H54 (cell line): ENCODE measurements around the gene GALNT14.
"Not testable (repeated sequence)": the region's sequence is repeated elsewhere in the genome, so short reads cannot be mapped to it uniquely, and the experiment has no call there.

Experiments
- DNase-seq: peaks from one replicate; pipeline ENCODE4 v3.0.0; 2011; ENCODE audit warnings: low spot score, mixed read lengths; ENCODE audit not compliant: insufficient read length
- FAIRE-seq: peaks from 3 replicates; lab custom pipeline; 2011; peaks lifted over from hg19 to GRCh38; lab: Jason Lieb, UNC
- POLR2A ChIP-seq: IDR thresholded peaks from 2 replicates; pipeline ENCODE4 v1.6.1; 2011; ENCODE audit warnings: low read depth, mild to moderate bottlenecking, low read length

GALNT14 gene

GRCh38 chr2:30927465-30928075 is 210.7 kb downstream of the GALNT14 start:
- FAIRE-seq (no peak), DNase-seq (no peak)
- TF ChIP-seq POLR2A: no peak

- no peak for DNase-seq
- no peak for TF ChIP-seq POLR2A
- FAIRE-seq: no peak
These were observed 211.6 kb downstream of the GALNT14 start for GRCh38 chr2:30926606-30927005.

- FAIRE-seq (no peak), DNase-seq (no peak)
- no peak for TF ChIP-seq POLR2A
These were observed 214.6 kb downstream of the GALNT14 start for GRCh38 chr2:30923623-30924022.

GRCh38 chr2:30920511-30920910 is 217.7 kb downstream of the GALNT14 start:
- DNase-seq (no peak), FAIRE-seq (no peak)
- no peak for TF ChIP-seq POLR2A

- FAIRE-seq (no peak), DNase-seq (no peak)
- no peak for TF ChIP-seq POLR2A
These were observed 222.8 kb downstream of the GALNT14 start for GRCh38 chr2:30915486-30915885.

GRCh38 chr2:30914456-30914855 is 223.8 kb downstream of the GALNT14 start:
- no peak for TF ChIP-seq POLR2A
- FAIRE-seq (no peak), DNase-seq (no peak)

GRCh38 chr2:30912056-30912455 is 226.2 kb downstream of the GALNT14 start:
- DNase-seq (no peak), FAIRE-seq (no peak)
- TF ChIP-seq POLR2A: no peak

GRCh38 chr2:30911327-30911726 is 226.9 kb downstream of the GALNT14 start:
- FAIRE-seq: no peak
- no peak for TF ChIP-seq POLR2A
- no peak for DNase-seq

- no peak for FAIRE-seq
- DNase-seq: no peak
- no peak for TF ChIP-seq POLR2A
These were observed 227.6 kb downstream of the GALNT14 start for GRCh38 chr2:30910686-30911085.

- not testable (repeated sequence) for DNase-seq, FAIRE-seq
These were observed 233.8 kb downstream of the GALNT14 start for GRCh38 chr2:30904437-30904836.

- TF ChIP-seq POLR2A: no peak
- FAIRE-seq (no peak), DNase-seq (no peak)
These were observed 234.9 kb downstream of the GALNT14 start for GRCh38 chr2:30903326-30903725.

- no peak for FAIRE-seq
- TF ChIP-seq POLR2A: no peak
- DNase-seq: no peak
These were observed 237.9 kb downstream of the GALNT14 start for GRCh38 chr2:30900381-30900780.

GRCh38 chr2:30899516-30900054 is 238.7 kb downstream of the GALNT14 start:
- DNase-seq: no peak
- TF ChIP-seq POLR2A: no peak
- FAIRE-seq: no peak

- DNase-seq (no peak), FAIRE-seq (no peak)
- no peak for TF ChIP-seq POLR2A
These were observed 240.7 kb downstream of the GALNT14 start for GRCh38 chr2:30897539-30897938.

GRCh38 chr2:30894498-30895119 is 243.6 kb downstream of the GALNT14 start:
- DNase-seq (no peak), FAIRE-seq (no peak)
- no peak for TF ChIP-seq POLR2A
